Gastrocnemius medialis (tissue), 4 donors: Measurements from ENCODE around the gene RASL11A. TPM values are rescaled to one million over a fixed set of nuclear protein-coding genes. Genes with fewer than 3 reads are reported as not detected.
"Not testable (repeated sequence)": the region's sequence is repeated elsewhere in the genome, so short reads cannot be mapped to it uniquely, and the experiment has no call there.

Source experiments
- ATAC-seq, 2 donors: fragments of 150-250 bp; one replicate each; pipeline ENCODE4 v1.9.1; 2016
- DNase-seq, 2 donors: peaks; one replicate each; pipeline ENCODE4 v3.0.0-alpha.2; 2019
- H3K27ac ChIP-seq, 4 donors: fragments of 200-600 bp; sonication (generic); 1 replicate in 1 of 4; 2 replicates in 3 of 4; pipeline ENCODE4 v1.5.1; 2016 to 2018; ENCODE audit warnings: mild to moderate bottlenecking in 2 of 4, moderate library complexity in 1 of 4
- H3K27me3 ChIP-seq, 3 donors: fragments of 200-600 bp; sonication (generic) in 2 of 3; 1 replicate in 1 of 3; 2 replicates in 2 of 3; pipeline versions ENCODE4 v1.5.1 to v1.6.0; 2016 to 2019; ENCODE audit warnings: mild to moderate bottlenecking in 1 of 3, moderate library complexity in 1 of 3
- H3K36me3 ChIP-seq, 2 donors: fragments of 200-600 bp; sonication (generic) in 1 of 2; one replicate each; pipeline ENCODE4 v1.5.1; 2017 to 2018
- H3K4me1 ChIP-seq, 2 donors: fragments of 200-600 bp; sonication (generic) in 1 of 2; one replicate each; pipeline ENCODE4 v1.5.1; 2016 to 2017; ENCODE audit warnings: mild to moderate bottlenecking in 2 of 2
- H3K4me3 ChIP-seq, 4 donors: fragments of 200-600 bp; sonication (generic) in 3 of 4; 1 replicate in 1 of 4; 2 replicates in 3 of 4; pipeline ENCODE4 v1.5.1; 2016 to 2019; ENCODE audit warnings: mild to moderate bottlenecking in 2 of 4
- H3K9me3 ChIP-seq, 3 donors: fragments of 200-600 bp; sonication (generic) in 2 of 3; 1 replicate in 1 of 3; 2 replicates in 2 of 3; pipeline ENCODE4 v1.5.1; 2016 to 2019
- POLR2A ChIP-seq, 2 donors: fragments of 450-650 bp; IDR thresholded peaks; one replicate each; pipeline ENCODE4 v1.6.1; 2017; ENCODE audit warnings: antibody characterized with exemption in 2 of 2, mild to moderate bottlenecking in 2 of 2, moderate library complexity in 2 of 2
- in situ Hi-C, 4 donors: fragments of 200-750 bp; cut with MboI; loops; one replicate each; pipeline versions ENCODE4 v1.15.0 to v1.8.0; 2017; ENCODE audit warnings: low sequenced_read_pairs in 4 of 4
- intact Hi-C: fragments of 100-400 bp; cut with DNase I; formaldehyde crosslinking; loops from one replicate; pipeline ENCODE4 v1.15.1; 2023; ENCODE audit warnings: low total_unique reads
- total RNA-seq, 4 donors: library from RNA; depleted of rRNA; stranded (reverse); fragments of >200 nt; gene quantifications; one replicate each; pipeline versions ENCODE4 v1.1.0 to v1.2.3, GENCODE V29; 2016
- TF ChIP-seq, protein P1 (sequence below), 5 experiments: fragments of 450-650 bp in 3 of 5; fragments of 200-600 bp in 2 of 5; sonication (generic) in 2 of 5; IDR thresholded peaks in 4 of 5; conservative IDR thresholded peaks in 1 of 5; 1 replicate in 4 of 5; 2 replicates in 1 of 5; pipeline ENCODE4 v1.5.1; 2016 to 2019; ENCODE audit warnings: antibody characterized with exemption in 5 of 5, mild to moderate bottlenecking in 3 of 5, moderate library complexity in 3 of 5

RASL11A gene
- total RNA-seq, 4 donors from 2014 or later: 2.8 to 9.0 (median 5.7) TPM

DNA sequence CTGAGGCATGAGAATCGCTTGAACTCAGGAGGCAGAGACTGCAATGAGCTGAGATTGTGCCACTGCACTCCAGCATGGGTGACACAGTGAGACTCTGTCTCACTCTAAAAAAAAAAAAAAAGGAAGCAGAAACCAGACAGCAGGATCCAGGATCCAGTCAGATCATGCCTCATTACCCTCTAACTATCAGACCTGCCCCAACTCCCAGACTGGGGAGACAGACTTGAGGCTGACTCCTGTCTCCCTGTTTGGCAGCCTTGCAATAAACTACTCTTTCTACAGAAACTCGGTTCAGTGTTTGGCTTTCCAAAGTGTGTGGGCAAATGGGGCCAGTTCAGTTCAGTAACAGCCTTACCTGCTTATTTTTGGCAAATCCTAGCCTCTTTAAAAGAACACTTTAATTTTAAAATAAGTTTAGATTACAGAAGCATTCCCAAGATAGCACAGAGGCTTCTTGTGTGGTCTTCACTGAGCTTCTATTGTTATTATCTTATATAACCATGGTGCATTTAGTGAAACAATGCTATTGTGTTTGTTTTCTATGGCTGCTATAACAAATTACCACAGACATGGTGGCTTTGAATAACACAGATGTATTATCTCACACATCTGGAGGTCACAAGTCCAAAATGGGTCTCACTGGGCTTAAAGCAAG is 18.5 kb downstream of the RASL11A start:
- intact Hi-C loops: no loop called here
- DNase-seq: no peak

DNA sequence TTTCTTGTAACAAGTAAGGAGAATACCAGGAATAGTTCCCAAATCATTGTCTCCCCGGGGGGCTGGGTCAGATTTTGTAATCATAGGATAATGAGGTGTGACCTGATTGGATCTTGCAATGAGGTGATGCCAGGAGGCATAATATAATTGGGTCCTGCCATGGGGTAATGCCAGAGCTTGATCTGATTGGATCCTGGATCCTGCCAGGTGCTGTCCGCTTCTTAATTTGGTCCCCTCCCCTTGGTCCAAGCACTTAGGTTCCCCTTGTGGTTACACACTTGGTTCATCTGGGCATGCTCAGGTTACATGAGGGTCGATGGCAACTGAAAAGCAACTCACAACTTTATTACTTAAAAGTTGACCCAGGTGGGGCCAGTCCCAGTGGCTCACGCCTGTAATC is 20.1 kb downstream of the RASL11A start:
- Histone ChIP-seq H3K27me3 (no peaks in the 10 kb centered on the region), H3K27ac (no peak overlapping the region), H3K36me3 (no peaks in the 10 kb centered on the region), H3K9me3 (no peaks in the 10 kb centered on the region), H3K4me1 (no peaks in the 10 kb centered on the region), H3K4me3 (no peak overlapping the region)
- intact Hi-C loops: no loop called here
- ATAC-seq (no peak), DNase-seq (no peak)
- in situ Hi-C loops: no loop called here
- TF ChIP-seq, protein P1, sequence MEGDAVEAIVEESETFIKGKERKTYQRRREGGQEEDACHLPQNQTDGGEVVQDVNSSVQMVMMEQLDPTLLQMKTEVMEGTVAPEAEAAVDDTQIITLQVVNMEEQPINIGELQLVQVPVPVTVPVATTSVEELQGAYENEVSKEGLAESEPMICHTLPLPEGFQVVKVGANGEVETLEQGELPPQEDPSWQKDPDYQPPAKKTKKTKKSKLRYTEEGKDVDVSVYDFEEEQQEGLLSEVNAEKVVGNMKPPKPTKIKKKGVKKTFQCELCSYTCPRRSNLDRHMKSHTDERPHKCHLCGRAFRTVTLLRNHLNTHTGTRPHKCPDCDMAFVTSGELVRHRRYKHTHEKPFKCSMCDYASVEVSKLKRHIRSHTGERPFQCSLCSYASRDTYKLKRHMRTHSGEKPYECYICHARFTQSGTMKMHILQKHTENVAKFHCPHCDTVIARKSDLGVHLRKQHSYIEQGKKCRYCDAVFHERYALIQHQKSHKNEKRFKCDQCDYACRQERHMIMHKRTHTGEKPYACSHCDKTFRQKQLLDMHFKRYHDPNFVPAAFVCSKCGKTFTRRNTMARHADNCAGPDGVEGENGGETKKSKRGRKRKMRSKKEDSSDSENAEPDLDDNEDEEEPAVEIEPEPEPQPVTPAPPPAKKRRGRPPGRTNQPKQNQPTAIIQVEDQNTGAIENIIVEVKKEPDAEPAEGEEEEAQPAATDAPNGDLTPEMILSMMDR (IDR thresholded peaks at IDR 0.05 in 4 of 5, conservative IDR thresholded peaks at IDR 0.05 in 1 of 5): no peak
- no peak for TF ChIP-seq POLR2A (IDR thresholded peaks at IDR 0.05)

More for the DNA sequence above, 18.5 kb downstream of the RASL11A start:
- no peak for ATAC-seq
- no peaks in the 10 kb centered on the region for H3K27me3 ChIP-seq
- H3K4me1 ChIP-seq: no peaks in the 10 kb centered on the region
- no peaks in the 10 kb centered on the region for H3K9me3 ChIP-seq
- no peak for TF ChIP-seq POLR2A (IDR thresholded peaks at IDR 0.05)
- TF ChIP-seq, protein P1 (IDR thresholded peaks at IDR 0.05 in 4 of 5, conservative IDR thresholded peaks at IDR 0.05 in 1 of 5): no peak
- no peaks in the 10 kb centered on the region for H3K36me3 ChIP-seq
- H3K4me3 ChIP-seq: no peak overlapping the region
- in situ Hi-C loops: no loop called here
- no peak overlapping the region for H3K27ac ChIP-seq

DNA sequence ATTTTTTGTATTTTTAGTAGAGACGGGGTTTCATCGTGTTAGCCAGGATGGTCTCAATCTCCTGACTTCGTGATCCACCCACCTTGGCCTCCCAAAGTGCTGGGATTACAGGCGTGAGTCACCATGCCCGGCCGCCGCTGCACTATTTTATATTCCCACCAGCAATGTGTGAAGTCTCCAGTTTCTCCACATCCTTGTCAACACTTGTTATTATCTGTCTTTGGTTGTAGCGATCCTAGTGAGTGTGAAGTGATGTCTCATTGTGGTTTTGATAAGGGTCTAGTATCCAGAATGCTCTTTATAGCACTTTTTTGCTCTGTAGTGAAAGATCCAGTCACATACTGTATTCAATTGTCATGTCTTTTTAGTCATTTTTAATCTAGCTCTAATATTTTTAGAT is 21.3 kb downstream of the RASL11A start:
- intact Hi-C loops, H3K4me1 ChIP-seq, H3K27me3 ChIP-seq, H3K9me3 ChIP-seq, in situ Hi-C loops, DNase-seq, H3K36me3 ChIP-seq, H3K27ac ChIP-seq, ATAC-seq, H3K4me3 ChIP-seq: not testable (repeated sequence)

DNA sequence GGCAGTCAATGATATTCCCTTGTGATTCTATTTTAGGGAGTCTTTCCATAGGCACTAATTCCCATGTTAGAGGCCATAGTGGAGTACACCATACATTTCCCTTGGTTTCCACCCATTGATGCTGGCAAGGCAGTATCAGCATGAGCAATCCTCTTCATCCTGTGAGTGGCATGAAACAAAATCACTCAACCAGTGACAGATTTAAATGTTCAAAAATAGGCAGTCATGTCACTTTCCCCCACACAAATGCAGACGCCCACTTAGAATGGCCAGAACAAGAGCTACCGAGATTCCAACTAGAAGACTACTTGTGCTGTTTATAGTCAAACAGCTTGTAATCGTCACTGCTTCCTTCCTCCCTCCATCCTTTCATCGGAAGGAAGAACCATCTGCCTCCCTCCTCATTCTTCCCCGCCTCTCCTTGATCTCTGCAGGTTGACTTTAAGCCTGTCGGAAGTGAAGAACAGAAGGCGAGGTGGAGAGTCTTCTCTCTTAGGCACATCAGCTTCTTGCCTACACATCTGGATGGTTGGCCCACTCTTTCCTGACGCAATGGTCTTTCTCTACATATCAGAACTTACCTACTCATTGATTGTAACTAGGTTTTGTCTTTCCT is 22.6 kb downstream of the RASL11A start:
- in situ Hi-C loops: no loop called here
- Histone ChIP-seq H3K27me3 (peaks cover 0 to 7% (median 0%) of the 10 kb centered on the region in 3 donors), H3K4me1 (no peaks in the 10 kb centered on the region), H3K36me3 (no peaks in the 10 kb centered on the region), H3K27ac (no peak overlapping the region), H3K9me3 (no peaks in the 10 kb centered on the region), H3K4me3 (no peak overlapping the region)
- no peak for TF ChIP-seq POLR2A (IDR thresholded peaks at IDR 0.05)
- TF ChIP-seq, protein P1 (IDR thresholded peaks at IDR 0.05 in 4 of 5, conservative IDR thresholded peaks at IDR 0.05 in 1 of 5): no peak
- intact Hi-C loops: no loop called here
- DNase-seq: no peak
- no peak for ATAC-seq

DNA sequence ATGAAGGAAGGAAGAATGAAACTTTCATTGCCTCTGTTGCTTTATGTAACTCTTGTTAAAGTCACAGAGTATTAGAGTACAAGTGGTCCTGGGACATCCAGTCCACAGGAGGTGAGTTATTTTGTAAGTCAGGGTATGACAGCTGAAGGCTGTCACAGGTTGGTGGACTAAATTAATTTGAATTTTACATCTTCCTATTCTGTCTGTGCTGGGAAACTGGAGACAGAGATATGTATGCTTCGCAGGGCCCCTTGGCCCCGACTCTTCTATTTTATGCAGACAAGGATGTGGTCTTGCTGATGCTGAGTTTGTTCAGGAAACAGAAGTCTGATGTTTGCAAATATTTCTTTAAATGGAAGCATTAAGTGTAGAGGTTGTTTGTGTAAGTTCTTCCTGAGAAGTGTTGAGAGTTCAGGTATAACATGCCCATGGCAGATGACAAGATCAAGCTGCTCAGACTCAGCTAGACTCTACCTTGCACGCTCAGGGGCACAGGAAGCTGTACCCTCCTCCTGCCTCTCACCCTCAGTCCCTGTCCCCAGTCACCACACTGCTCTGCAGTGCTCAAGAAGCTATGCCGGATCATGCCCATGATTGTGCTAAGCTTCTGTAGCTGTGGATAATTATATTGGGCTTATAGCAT is 23.4 kb downstream of the RASL11A start:
- no peaks in the 10 kb centered on the region for H3K36me3 ChIP-seq
- in situ Hi-C loops (no loop called here), intact Hi-C loops (no loop called here)
- no peak for DNase-seq
- H3K9me3 ChIP-seq: no peaks in the 10 kb centered on the region
- no peaks in the 10 kb centered on the region for H3K4me1 ChIP-seq
- TF ChIP-seq, protein P1 (IDR thresholded peaks at IDR 0.05 in 4 of 5, conservative IDR thresholded peaks at IDR 0.05 in 1 of 5): no peak
- TF ChIP-seq POLR2A (IDR thresholded peaks at IDR 0.05): no peak
- peaks cover 0 to 7% (median 0%) of the 10 kb centered on the region in 3 donors for H3K27me3 ChIP-seq
- H3K27ac ChIP-seq: no peak overlapping the region
- ATAC-seq: no peak
- no peak overlapping the region for H3K4me3 ChIP-seq
